Effector memory CD8-positive, alpha-beta T cell (primary cell): ENCODE data around the gene SERPINA3.

Experiments
- ATAC-seq: fragments of 150-1000 bp; cut with Tn5 transposase; replicated peaks from 2 replicates; pipeline ENCODE4 v1.10.0; 2021; ENCODE audit warnings: mild to moderate bottlenecking, moderate library complexity
- DNase-seq, 3 experiments: peaks; one replicate each; pipeline ENCODE4 v3.0.0; 2021
- H3K27ac Mint-ChIP-seq, 2 donors: one replicate each; pipeline ENCODE4 v1.8.0; 2022; ENCODE audit warnings: mild to moderate bottlenecking in 2 of 2, mixed read lengths in 2 of 2, moderate library complexity in 2 of 2
- H3K27me3 Mint-ChIP-seq, 2 donors: one replicate each; pipeline ENCODE4 v1.8.0; 2022; ENCODE audit warnings: mixed read lengths in 2 of 2
- H3K36me3 Mint-ChIP-seq: one replicate; pipeline ENCODE4 v1.8.0; 2022; ENCODE audit warnings: mild to moderate bottlenecking, moderate library complexity, mixed read lengths; ENCODE audit not compliant: insufficient read depth
- H3K4me1 Mint-ChIP-seq, 2 donors: one replicate each; pipeline ENCODE4 v1.8.0; 2022; ENCODE audit warnings: low read depth in 2 of 2, mixed read lengths in 2 of 2
- H3K4me3 Mint-ChIP-seq, 2 donors: one replicate each; pipeline ENCODE4 v1.8.0; 2022; ENCODE audit warnings: mild to moderate bottlenecking in 2 of 2, mixed read lengths in 2 of 2, moderate library complexity in 2 of 2
- H3K9me3 Mint-ChIP-seq, 2 donors: one replicate each; pipeline ENCODE4 v1.8.0; 2022; ENCODE audit warnings: mixed read lengths in 2 of 2

The SERPINA3 gene

DNA sequence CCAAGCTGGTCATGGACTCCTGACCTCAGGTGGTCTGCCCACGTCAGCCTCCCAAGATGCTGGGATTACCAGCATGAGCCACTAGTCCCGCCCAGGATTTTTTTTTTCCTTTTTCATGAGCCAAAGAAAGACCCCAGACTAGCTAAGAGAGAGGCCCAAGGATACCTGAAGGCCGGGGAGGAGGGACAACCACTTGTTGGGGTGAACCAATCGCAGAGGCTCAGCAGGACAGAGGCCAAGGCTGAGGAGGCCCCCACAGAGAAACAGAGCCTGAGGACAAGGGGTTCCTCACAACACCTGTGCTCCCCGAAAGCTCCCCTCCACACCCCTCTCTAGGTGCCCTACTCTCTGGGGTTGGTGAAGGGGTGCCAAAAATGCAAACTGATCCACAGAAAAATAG lies 1.0 kb upstream of the SERPINA3 start:
- H3K9me3 Mint-ChIP-seq = no peaks in the 10 kb centered on the region
- DNase-seq (no peak), ATAC-seq (no peak)
- H3K27ac Mint-ChIP-seq = no peak overlapping the region
- H3K27me3 Mint-ChIP-seq = peaks cover 10 to 25% of the 10 kb centered on the region in 2 donors
- no peak overlapping the region for H3K4me3 Mint-ChIP-seq
- no peaks in the 10 kb centered on the region for H3K4me1 Mint-ChIP-seq
- H3K36me3 Mint-ChIP-seq = no peaks in the 10 kb centered on the region

DNA sequence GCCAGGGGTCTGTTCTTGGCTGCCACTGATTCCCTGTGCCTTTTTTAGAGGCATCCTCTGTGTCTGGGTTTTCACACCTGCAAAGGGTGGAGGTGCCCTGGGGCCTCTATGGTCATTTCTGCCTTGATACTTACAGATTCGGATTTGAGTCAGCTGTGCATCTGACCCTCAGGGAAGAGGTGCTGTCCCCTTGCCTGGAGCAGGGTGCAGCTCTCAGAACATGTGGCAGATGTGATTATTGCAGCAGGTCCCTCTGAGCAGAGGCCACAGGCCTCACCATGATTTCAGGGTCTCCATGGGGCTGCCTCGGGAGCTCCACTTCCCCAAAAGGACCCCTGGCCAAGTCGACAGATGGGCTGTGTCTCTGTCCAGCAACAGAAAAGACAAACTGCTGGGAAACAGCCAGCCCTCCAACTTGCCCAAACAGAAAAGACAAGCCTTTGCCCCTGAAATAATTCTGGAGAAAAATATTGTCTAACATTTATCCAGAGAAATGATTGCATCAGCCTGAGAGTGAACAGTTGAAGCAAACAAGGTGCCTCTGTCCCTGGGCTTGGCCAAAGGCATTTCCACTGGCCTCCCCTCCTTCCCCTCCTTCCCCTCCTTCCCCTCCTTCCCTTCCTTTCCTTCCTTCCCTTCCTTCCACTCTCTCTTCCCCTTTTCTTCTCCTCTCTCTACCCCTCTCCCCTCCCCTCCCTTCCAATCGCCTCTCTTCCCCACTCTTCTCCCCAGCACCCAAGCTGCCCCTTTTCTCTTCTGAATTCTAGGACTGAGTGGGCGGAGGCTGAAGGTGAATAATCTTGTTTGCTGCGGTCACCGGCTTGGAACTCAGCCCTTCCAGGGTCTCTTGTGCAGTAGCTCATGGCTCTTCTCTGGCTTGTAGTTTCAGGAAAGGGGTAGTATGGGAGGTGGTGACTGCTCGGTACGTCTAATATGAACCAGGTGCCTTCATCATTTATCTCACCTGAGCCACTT lies 676 bp downstream of the SERPINA3 start:
- Mint-ChIP-seq H3K27ac (no peak overlapping the region), H3K9me3 (no peaks in the 10 kb centered on the region)

DNA sequence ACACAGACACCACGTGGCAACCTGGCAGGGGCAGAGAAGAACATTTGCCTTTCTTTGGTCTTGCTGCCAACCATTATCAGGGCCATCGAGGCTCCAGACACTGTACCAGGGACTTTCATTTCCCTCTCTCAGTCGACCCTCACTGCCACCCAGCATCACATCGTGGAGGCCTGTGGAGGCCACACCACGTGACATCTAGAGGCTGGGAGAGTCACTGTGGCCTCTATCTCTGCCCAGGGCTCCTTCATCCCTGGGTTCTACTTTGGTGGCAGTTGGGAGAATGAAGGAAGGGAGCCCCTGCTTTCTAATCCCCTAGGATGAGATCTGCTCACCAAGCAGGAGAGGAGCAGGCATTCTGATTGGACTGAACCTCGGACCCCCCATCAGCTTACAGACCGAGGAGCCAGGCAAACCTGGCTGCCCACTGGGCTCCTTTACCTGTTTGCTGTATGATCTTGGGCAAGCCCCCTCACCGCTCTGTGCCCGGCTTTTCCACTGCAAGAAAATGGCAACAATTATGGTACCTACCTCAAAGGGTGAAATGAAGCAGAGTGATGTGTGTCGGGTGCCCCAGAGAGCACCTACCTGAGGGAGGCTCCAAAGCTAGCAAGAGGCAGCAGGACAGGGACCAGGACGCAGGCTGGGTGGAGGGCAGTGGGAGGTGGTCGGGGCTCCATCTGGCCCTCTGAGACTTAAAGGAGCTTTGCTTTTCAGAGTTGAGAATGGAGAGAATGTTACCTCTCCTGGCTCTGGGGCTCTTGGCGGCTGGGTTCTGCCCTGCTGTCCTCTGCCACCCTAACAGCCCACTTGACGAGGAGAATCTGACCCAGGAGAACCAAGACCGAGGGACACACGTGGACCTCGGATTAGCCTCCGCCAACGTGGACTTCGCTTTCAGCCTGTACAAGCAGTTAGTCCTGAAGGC lies 1.8 kb downstream of the SERPINA3 start:
- H3K9me3 Mint-ChIP-seq = peaks cover 0 to 7% of the 10 kb centered on the region in 2 donors
- H3K4me3 Mint-ChIP-seq = no peak overlapping the region
- ATAC-seq = no peak
- no peak overlapping the region for H3K27ac Mint-ChIP-seq
- no peaks in the 10 kb centered on the region for H3K36me3 Mint-ChIP-seq
- no peaks in the 10 kb centered on the region for H3K4me1 Mint-ChIP-seq
- peaks cover 9 to 19% of the 10 kb centered on the region in 2 donors for H3K27me3 Mint-ChIP-seq
- DNase-seq = no peak

More for the DNA sequence above, 676 bp downstream of the SERPINA3 start:
- Mint-ChIP-seq H3K4me3 (no peak overlapping the region), H3K36me3 (no peaks in the 10 kb centered on the region), H3K4me1 (no peaks in the 10 kb centered on the region), H3K27me3 (peaks cover 5 to 19% of the 10 kb centered on the region in 2 donors)
- ATAC-seq = no peak
- no peak for DNase-seq

DNA sequence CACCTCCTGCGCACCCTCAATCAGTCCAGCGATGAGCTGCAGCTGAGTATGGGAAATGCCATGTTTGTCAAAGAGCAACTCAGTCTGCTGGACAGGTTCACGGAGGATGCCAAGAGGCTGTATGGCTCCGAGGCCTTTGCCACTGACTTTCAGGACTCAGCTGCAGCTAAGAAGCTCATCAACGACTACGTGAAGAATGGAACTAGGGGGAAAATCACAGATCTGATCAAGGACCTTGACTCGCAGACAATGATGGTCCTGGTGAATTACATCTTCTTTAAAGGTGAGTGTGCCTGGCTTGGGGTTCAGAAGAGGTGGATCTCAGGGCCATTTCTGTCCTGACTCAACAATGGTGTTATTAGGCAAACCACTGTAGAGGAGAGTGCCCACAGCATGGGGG lies 2.6 kb downstream of the SERPINA3 start:
- H3K27ac Mint-ChIP-seq = no peak overlapping the region
- DNase-seq = no peak

DNA sequence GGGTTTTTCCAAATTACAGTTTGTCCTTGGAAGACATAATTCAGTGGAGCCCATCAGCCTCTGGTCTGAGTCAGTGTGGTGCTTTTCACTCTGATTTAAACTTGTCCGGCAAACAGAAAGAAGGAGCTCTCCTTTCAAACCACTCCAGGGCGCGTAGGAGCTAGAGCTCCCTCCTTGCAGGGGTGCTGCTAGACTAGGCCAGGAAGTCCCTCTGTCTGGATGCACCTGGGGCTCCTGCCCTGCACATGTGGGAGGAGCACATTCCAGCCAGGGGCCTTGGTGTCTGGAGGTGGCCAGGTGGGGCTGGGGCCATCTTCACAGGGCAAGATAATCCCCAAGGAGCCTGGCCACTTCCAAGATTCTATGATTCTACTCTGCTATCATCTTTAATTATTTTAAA lies 3.1 kb downstream of the SERPINA3 start:
- Mint-ChIP-seq H3K9me3 (peaks cover 0 to 17% of the 10 kb centered on the region in 2 donors), H3K4me1 (no peaks in the 10 kb centered on the region), H3K36me3 (peaks cover 6% of the 10 kb centered on the region), H3K4me3 (no peak overlapping the region), H3K27ac (no peak overlapping the region), H3K27me3 (peaks cover 17 to 23% of the 10 kb centered on the region in 2 donors)
- no peak for DNase-seq
- ATAC-seq = no peak

More for the DNA sequence above, 2.6 kb downstream of the SERPINA3 start:
- Mint-ChIP-seq H3K4me3 (no peak overlapping the region), H3K4me1 (no peaks in the 10 kb centered on the region), H3K9me3 (peaks cover 0 to 13% of the 10 kb centered on the region in 2 donors), H3K36me3 (peaks cover 2% of the 10 kb centered on the region), H3K27me3 (peaks cover 12 to 19% of the 10 kb centered on the region in 2 donors)
- no peak for ATAC-seq

DNA sequence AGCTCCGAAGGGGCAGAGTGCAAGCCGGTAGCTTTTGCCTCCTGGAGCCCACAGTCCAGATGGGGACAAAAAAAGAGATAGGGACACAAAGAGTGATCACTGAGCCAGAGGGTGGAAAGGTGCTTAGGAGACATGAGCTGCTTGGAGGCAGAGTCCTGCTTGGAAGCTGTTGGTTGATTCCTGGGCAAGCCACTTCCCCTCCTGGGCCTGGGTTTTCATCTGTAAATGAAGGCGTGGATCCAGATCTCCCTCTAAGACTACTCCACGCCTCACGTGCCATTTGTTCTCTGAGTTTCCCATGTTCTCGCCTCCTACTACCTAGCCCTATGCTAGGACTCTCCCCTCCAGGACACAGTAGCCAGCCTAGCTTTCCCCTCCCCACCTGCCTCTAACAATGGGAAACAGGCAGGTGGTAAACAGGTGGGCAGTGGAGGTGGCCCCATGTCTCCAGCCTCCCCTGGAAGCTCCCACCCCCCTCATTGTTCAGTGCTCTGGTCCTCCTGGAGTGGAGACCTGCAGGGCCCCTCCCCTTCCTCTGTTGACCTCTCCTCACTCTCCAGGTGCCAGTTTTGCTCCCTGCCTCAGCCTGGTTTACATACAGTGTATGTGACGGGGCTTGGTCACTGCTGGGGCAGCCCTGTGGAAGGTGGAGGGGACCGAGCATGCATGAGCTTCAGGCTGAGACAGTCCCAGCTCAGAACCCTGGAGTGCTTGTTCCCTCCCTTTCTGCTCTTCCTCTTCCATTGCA lies 3.8 kb downstream of the SERPINA3 start:
- ATAC-seq (no peak), DNase-seq (no peak)
- Mint-ChIP-seq H3K4me1 (no peaks in the 10 kb centered on the region), H3K27me3 (peaks cover 21 to 29% of the 10 kb centered on the region in 2 donors), H3K27ac (no peak overlapping the region), H3K36me3 (peaks cover 7% of the 10 kb centered on the region), H3K4me3 (no peak overlapping the region), H3K9me3 (peaks cover 0 to 18% of the 10 kb centered on the region in 2 donors)

DNA sequence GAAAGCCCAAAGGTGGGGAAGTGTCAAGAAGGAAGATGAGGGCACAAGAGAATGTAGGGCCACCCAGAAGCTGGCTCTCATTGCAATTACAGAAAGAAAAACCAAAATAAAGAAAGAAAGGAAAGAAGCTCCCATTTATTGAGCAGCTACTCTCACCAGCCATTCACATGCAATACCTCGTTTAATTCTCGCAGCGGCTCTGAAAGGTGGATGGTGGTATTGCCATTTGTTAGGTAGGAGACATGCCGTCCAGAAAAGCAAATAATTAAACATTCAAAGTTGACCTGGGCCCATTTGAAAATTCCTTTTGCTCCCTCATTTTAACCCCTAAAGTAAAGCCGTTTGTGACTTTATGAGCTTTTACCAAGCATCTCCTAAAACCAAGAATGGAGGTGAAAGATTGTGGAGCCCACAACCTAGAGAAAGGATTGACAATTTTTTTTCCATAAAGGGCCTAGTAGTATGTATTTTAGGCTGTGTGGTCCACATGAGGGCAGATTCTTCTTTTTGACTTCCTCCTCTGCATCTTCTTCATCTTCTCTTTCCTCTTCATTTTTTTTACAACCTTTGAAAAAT lies 5.3 kb downstream of the SERPINA3 start:
- Mint-ChIP-seq H3K36me3 (peaks cover 7% of the 10 kb centered on the region), H3K9me3 (peaks cover 0 to 18% of the 10 kb centered on the region in 2 donors), H3K27me3 (peaks cover 26 to 39% of the 10 kb centered on the region in 2 donors), H3K4me3 (no peak overlapping the region), H3K4me1 (no peaks in the 10 kb centered on the region), H3K27ac (no peak overlapping the region)
- DNase-seq = no peak
- no peak for ATAC-seq

DNA sequence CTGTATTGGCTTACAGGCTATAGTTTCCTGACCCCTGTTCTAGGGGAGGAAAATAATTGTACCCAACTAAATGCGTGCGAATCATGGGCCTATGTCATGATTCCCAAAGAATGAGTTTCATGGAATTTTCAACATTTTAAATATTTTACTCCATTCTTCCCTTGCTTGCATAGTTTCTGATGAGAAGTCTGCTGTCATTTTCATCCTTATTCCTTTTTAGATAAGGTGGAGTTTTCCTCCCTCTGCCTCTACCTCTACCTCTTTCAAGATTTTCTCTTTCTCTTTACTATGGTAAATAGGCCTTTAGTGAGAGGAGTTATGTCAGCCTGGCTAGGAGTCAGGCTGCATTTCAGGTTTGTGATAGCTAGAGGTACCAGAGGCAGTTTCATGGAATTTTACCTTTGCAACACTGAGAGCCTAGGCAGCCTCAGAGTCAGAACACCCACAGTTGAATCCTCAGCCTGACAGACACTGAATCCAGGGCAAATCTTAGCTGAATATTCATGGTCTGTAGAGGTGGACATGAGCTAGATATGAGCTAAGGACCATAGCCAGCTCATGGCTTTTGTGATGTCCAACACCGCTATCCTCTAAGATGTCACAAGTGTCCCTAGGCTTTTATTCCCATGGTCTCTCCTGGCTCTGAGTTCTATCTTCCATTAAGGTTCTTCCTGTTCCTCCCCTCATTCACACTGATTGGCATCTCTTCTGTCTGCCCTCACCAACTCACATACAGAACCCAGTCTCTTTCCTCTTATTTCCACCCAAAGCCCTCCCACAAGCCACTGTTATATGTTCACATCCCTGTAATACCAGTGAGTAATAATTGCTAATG lies 6.0 kb downstream of the SERPINA3 start:
- peaks cover 7% of the 10 kb centered on the region for H3K36me3 Mint-ChIP-seq
- H3K27me3 Mint-ChIP-seq = peaks cover 26 to 38% of the 10 kb centered on the region in 2 donors
- H3K4me1 Mint-ChIP-seq = no peaks in the 10 kb centered on the region
- DNase-seq = no peak
- no peak overlapping the region for H3K4me3 Mint-ChIP-seq
- no peak for ATAC-seq
- H3K9me3 Mint-ChIP-seq = peaks cover 0 to 18% of the 10 kb centered on the region in 2 donors
- no peak overlapping the region for H3K27ac Mint-ChIP-seq

DNA sequence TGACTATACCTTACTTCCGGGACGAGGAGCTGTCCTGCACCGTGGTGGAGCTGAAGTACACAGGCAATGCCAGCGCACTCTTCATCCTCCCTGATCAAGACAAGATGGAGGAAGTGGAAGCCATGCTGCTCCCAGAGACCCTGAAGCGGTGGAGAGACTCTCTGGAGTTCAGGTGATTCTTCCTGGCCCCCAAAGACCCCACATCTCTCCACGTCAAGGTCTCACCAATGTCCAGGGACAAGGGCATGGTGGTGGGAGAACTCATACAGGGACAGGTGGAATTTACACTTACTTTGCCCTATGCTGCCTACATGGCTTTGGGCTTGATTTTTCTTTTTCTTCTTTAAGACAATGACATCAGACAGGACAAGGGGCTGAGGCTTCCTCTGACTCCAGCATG lies 7.1 kb downstream of the SERPINA3 start:
- ATAC-seq (no peak), DNase-seq (no peak)
- Mint-ChIP-seq H3K27me3 (peaks cover 26 to 32% of the 10 kb centered on the region in 2 donors), H3K4me3 (no peak overlapping the region), H3K36me3 (peaks cover 7% of the 10 kb centered on the region), H3K27ac (no peak overlapping the region), H3K4me1 (no peaks in the 10 kb centered on the region), H3K9me3 (peaks cover 0 to 18% of the 10 kb centered on the region in 2 donors)

DNA sequence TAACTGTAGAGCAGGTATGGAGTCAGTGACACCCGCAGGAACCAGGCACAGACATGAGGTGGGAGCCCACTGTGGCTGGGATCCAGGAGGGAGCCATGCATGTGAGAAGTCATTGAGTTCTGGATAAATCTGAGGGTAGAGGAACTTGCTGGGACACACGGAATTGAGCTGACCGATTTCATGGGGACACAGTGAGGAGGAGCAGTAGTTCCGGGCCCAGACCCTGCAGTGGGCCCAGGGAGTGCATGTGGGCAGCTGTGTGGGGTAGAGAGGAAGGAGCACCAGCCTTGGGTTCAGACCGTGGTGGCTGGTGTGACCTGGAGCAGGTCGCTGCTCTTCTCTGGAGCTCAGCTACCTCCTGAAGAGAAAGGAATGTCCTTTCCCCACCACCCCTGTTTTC lies 8.4 kb downstream of the SERPINA3 start:
- Mint-ChIP-seq H3K36me3 (peaks cover 7% of the 10 kb centered on the region), H3K4me1 (no peaks in the 10 kb centered on the region), H3K27ac (no peak overlapping the region), H3K27me3 (peaks cover 26 to 27% of the 10 kb centered on the region in 2 donors), H3K9me3 (peaks cover 0 to 18% of the 10 kb centered on the region in 2 donors), H3K4me3 (no peak overlapping the region)
- ATAC-seq (no peak), DNase-seq (no peak)

DNA sequence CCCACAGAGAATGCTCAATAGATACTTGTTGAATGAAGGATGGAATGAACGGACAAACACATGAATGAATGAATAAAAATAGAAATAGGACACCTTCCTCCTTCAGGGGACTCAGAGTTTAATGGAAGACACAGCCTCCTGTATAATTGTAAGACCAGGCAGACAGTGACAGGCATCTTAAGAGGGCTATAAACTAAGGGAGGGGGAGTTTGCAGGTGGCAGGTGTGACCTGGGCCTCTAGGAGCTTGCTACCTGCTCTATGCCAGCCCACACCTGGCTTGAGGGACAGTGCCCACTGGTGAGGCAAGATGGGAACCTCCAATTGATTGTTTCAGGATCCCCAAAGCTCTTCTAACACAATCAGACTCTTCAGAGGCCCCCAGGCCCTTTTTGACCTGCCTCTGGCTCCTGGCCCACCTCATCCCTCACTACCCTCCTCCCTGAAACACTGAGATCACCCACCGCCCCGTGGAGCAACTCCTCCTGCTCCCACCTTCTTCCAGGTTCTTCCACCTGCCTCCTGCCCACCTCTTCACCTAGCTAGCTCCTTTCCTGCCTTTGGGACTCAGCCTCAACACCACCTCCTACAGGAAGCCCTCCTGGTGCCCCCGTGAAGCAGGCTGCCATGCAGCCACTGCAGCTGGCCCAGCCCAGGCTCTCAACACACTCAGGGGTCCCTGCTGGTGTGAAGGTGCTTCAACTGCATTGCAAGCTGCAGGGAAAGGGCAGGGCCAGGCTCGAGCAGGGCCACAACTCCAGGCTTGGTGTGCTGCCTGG lies 9.4 kb downstream of the SERPINA3 start:
- H3K9me3 Mint-ChIP-seq = peaks cover 0 to 18% of the 10 kb centered on the region in 2 donors
- H3K4me1 Mint-ChIP-seq = no peaks in the 10 kb centered on the region
- ATAC-seq = no peak
- H3K27me3 Mint-ChIP-seq = peaks cover 20 to 23% of the 10 kb centered on the region in 2 donors
- no peak overlapping the region for H3K27ac Mint-ChIP-seq
- H3K36me3 Mint-ChIP-seq = peaks cover 7% of the 10 kb centered on the region
- H3K4me3 Mint-ChIP-seq = no peak overlapping the region
- no peak for DNase-seq
